Lower leg skin (tissue), 4 donors: Measurements from ENCODE around the gene ZBTB16. TPM values are rescaled to one million over a fixed set of nuclear protein-coding genes. Genes with fewer than 3 reads are reported as not detected.
A peak's percentile ranks its signal among the peaks of the same experiment; 100 is the strongest.

ENCODE experiments used
- DNase-seq, 2 donors: peaks; one replicate each; pipeline ENCODE4 v3.0.0-alpha.2; 2019; ENCODE audit warnings: low spot score in 2 of 2
- H3K4me3 ChIP-seq: fragments of 200-600 bp; sonication (generic); 2 replicates; pipeline ENCODE4 v1.5.1; 2017; ENCODE audit warnings: mild to moderate bottlenecking, low read depth; ENCODE audit not compliant: poor library complexity, severe bottlenecking
- POLR2A ChIP-seq, 2 donors: fragments of 450-650 bp; IDR thresholded peaks; one replicate each; pipeline ENCODE4 v1.6.1; 2016 to 2017; ENCODE audit warnings: antibody characterized with exemption in 2 of 2, mild to moderate bottlenecking in 1 of 2, moderate library complexity in 1 of 2
- WGBS, 2 donors: methylation state at CpG; one replicate each; pipeline ENCODE4 v1.1.5; 2018; 5-methylcytosine and 5-hydroxymethylcytosine counted together
- intact Hi-C: fragments of 100-400 bp; cut with DNase I; formaldehyde crosslinking; loops from one replicate; pipeline ENCODE4 v1.15.0; 2023; ENCODE audit warnings: low total_unique reads
- total RNA-seq, 4 donors: library from RNA; depleted of rRNA; stranded (reverse); fragments of >200 nt; gene quantifications; one replicate each; pipeline ENCODE4 v1.1.0, GENCODE V29; 2016
- TF ChIP-seq, protein P1 (sequence below), 3 donors: fragments of 450-650 bp; IDR thresholded peaks; one replicate each; pipeline ENCODE4 v1.5.1; 2016; ENCODE audit warnings: antibody characterized with exemption in 3 of 3, mild to moderate bottlenecking in 3 of 3, moderate library complexity in 2 of 3

The ZBTB16 gene
- total RNA-seq, 4 donors from 2014 or later, result 167 to 369 (median 233) TPM

DNA sequence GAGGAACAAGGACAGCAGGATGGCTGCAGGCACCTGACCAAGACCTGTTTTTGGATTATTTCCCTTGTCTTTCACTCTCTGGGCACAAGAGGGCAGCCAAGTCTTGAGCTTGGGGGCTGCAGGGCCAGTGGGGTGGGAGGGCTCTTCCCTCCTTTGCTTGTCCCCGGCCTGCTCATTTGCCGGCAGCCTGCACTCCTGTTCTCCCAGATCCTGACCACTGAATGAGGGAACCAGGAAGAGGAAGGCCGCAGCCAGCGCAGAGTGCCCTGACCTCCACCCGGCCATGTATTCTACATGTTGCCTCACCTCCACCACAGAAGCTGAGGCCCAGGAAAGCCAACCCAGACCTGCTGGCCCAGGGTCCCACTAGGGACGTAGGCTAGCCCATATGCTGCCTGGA is 221.2 kb downstream of the ZBTB16 start:
- 36 to 72% methylated on average over 5 to 6 of the region's 6 CpGs for WGBS, 2 donors
- H3K4me3 ChIP-seq, result no peak overlapping the region
- intact Hi-C loops, result no loop called here
- DNase-seq, result peak in 1 of 2 donors; percentile 92
- TF ChIP-seq POLR2A (IDR thresholded peaks at IDR 0.05), result no peak
- TF ChIP-seq, protein P1, sequence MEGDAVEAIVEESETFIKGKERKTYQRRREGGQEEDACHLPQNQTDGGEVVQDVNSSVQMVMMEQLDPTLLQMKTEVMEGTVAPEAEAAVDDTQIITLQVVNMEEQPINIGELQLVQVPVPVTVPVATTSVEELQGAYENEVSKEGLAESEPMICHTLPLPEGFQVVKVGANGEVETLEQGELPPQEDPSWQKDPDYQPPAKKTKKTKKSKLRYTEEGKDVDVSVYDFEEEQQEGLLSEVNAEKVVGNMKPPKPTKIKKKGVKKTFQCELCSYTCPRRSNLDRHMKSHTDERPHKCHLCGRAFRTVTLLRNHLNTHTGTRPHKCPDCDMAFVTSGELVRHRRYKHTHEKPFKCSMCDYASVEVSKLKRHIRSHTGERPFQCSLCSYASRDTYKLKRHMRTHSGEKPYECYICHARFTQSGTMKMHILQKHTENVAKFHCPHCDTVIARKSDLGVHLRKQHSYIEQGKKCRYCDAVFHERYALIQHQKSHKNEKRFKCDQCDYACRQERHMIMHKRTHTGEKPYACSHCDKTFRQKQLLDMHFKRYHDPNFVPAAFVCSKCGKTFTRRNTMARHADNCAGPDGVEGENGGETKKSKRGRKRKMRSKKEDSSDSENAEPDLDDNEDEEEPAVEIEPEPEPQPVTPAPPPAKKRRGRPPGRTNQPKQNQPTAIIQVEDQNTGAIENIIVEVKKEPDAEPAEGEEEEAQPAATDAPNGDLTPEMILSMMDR (IDR thresholded peaks at IDR 0.05), result no peak

DNA sequence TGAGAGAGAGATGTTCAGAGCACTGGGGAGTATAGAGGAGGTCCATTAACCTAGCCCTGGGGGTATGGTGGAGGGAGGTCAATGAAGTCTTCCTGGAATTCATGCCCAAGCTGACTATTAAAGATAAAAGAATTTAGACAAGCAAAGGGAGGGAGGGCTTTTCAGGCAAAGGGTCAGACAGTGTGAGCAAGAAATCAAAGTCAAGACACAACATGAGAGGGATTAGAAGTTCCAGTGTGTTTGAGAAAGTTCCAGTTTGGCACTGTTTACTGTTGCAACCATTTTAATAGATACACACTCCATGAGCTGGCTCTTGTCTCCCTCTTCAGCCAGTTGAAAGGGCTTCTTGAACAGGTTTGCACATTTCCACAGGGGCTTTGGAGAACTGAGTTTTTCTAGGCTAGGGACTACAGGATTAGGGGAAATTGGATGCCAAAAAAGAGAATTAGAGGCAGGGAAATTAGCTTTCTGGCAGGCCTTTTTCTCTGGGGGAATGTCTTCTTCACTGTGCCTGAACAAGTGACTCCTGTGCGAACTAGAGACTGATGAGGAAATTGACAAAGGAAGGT is 222.0 kb downstream of the ZBTB16 start:
- no peak overlapping the region for H3K4me3 ChIP-seq
- no peak for DNase-seq
- intact Hi-C loops, result no loop called here
- WGBS, 2 donors, result 41 to 56% methylated on average over 1 of the region's 1 CpG
- TF ChIP-seq POLR2A (IDR thresholded peaks at IDR 0.05), result no peak
- TF ChIP-seq, protein P1 (IDR thresholded peaks at IDR 0.05), result no peak

DNA sequence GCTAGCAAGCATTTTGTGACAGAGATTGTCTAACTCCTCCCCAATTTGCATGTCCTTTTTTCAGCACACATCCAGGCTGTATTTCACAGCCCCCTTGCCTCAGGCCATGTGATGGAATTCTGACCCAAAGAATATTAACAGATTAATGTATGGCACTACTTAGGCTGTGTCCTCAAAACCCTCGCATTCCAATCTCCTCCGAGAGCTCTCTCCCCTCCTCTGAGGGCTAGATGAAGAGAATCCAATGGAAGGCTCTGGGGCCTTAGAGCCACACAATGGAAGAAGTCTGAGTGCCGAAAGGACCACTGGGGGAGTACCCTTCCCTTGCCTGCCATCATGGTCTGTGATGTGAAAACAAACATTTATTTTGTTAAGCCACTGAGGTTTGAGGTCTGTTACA is 223.0 kb downstream of the ZBTB16 start:
- intact Hi-C loops, result no loop called here
- no peak overlapping the region for H3K4me3 ChIP-seq
- no peak for TF ChIP-seq POLR2A (IDR thresholded peaks at IDR 0.05)
- TF ChIP-seq, protein P1 (IDR thresholded peaks at IDR 0.05), result no peak
- WGBS, 2 donors, result 87 to 99% methylated on average over 3 of the region's 3 CpGs
- DNase-seq, result no peak

DNA sequence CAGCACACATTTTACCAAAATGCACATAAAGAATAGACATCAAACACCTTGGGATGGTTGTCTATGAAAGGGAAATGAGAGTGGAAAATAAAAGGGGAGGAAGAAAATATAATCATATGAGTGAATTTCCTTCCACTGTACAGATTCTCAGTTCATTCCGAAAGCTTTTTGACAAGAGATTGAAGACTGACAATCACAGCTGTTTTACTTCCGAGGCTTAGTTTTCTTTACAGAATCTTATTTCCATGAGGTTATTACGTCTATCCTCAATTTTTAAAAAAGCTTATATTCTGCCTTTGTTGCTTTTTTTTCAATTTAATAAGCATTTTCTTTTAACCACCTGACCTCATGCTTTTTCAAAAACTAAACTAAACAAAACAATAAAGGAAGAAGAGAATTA is 223.9 kb downstream of the ZBTB16 start:
- TF ChIP-seq POLR2A (IDR thresholded peaks at IDR 0.05), result no peak
- TF ChIP-seq, protein P1 (IDR thresholded peaks at IDR 0.05), result no peak
- intact Hi-C loops, result no loop called here
- no peak for DNase-seq
- H3K4me3 ChIP-seq, result no peak overlapping the region
- 85 to 87% methylated on average over 3 of the region's 3 CpGs for WGBS, 2 donors

DNA sequence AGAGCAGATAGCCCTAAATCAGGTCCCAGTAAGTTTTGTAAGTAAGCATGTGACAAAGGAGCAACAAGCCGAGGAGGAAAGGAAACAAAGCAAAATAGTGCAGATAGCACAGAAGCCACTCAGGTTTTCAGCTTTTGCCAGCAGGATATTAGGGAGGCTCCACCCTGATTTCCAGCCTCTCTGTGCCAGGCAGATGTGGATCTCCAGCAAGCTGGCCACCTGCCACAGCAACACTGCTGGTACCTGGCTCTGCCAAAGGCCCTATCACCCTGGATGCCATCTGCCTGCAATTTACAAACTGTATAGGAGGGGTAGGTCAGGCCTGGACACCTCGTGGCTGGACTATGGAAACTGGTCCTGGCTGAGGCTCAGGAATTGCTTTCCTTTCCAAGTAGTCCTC is 224.5 kb downstream of the ZBTB16 start:
- intact Hi-C loops, result no loop called here
- DNase-seq, result peak in 1 of 2 donors; percentile 90
- 15% methylated on average over 2 of the region's 2 CpGs for WGBS, 2 donors
- no peak overlapping the region for H3K4me3 ChIP-seq
- TF ChIP-seq POLR2A (IDR thresholded peaks at IDR 0.05), result no peak
- TF ChIP-seq, protein P1 (IDR thresholded peaks at IDR 0.05), result no peak

DNA sequence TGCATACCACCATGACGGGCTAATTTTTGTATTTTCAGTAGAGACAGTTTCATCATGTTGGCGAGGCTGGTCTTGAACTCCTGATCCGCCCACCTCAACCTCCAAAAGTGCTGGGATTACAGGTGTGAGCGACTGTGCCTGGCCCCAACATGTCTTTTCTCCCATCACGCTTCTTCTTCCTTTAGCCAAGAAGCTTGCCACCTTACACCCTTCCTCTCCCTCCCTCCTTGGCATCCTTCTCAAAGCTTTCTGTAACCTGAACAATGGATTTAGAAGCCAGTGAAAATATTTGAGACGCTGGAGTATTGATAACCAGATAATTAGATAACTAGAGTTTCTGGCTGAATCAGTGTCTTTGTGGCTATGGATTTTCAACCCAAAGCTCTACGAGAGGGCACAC is 225.4 kb downstream of the ZBTB16 start:
- TF ChIP-seq, protein P1 (IDR thresholded peaks at IDR 0.05), result no peak
- TF ChIP-seq POLR2A (IDR thresholded peaks at IDR 0.05), result no peak
- no peak for DNase-seq
- WGBS, 2 donors, result 74 to 76% methylated on average over 7 of the region's 7 CpGs
- intact Hi-C loops, result no loop called here
- H3K4me3 ChIP-seq, result no peak overlapping the region
